DMS153 treated with DMSO at 0.1 percent for 48 hours (cell line): ENCODE results near the gene HNRNPUL2.
A peak's percentile ranks its signal among the peaks of the same experiment; 100 is the strongest.

Experiments
- DNase-seq: peaks from one replicate; lab custom pipeline; 2025; ENCODE audit not compliant: unreplicated experiment; lab: John Stamatoyannopoulos, UW

Gene HNRNPUL2

GRCh38 chr11:62727872-62728170 is 564 bp upstream of the HNRNPUL2 start:
- peak; percentile 95 for DNase-seq

- DNase-seq = no peak
These were observed 417 bp downstream of the HNRNPUL2 start for GRCh38 chr11:62726915-62727164.

- no peak for DNase-seq
These were observed 922 bp downstream of the HNRNPUL2 start for GRCh38 chr11:62726156-62726914.

GRCh38 chr11:62725646-62726045 is 1.6 kb downstream of the HNRNPUL2 start:
- no peak for DNase-seq

- no peak for DNase-seq
These were observed 3.1 kb downstream of the HNRNPUL2 start for GRCh38 chr11:62724171-62724570.

- no peak for DNase-seq
These were observed 5.3 kb downstream of the HNRNPUL2 start for GRCh38 chr11:62721994-62722393.

GRCh38 chr11:62719302-62719978 is 7.8 kb downstream of the HNRNPUL2 start:
- no peak for DNase-seq

GRCh38 chr11:62716816-62717215 is 10.4 kb downstream of the HNRNPUL2 start:
- DNase-seq = no peak

- DNase-seq = no peak
These were observed 11.1 kb downstream of the HNRNPUL2 start for GRCh38 chr11:62716206-62716605.

GRCh38 chr11:62715150-62716130 is 11.8 kb downstream of the HNRNPUL2 start:
- no peak for DNase-seq

- DNase-seq = no peak
These were observed 13.9 kb downstream of the HNRNPUL2 start for GRCh38 chr11:62713343-62713742.

GRCh38 chr11:62712861-62713260 is 14.4 kb downstream of the HNRNPUL2 start:
- DNase-seq = no peak

- no peak for DNase-seq
These were observed 14.9 kb downstream of the HNRNPUL2 start for GRCh38 chr11:62712276-62712812.

GRCh38 chr11:62710001-62710345 is 17.3 kb downstream of the HNRNPUL2 start:
- DNase-seq = no peak

GRCh38 chr11:62709247-62710000 is 17.8 kb downstream of the HNRNPUL2 start:
- peak; percentile 99 for DNase-seq

- peak; percentile 62 for DNase-seq
These were observed 18.5 kb downstream of the HNRNPUL2 start for GRCh38 chr11:62708793-62709192.

- DNase-seq = no peak
These were observed 18.9 kb downstream of the HNRNPUL2 start for GRCh38 chr11:62708392-62708791.

GRCh38 chr11:62707277-62707861 is 19.9 kb downstream of the HNRNPUL2 start, which contains the start of the genes BSCL2 and GNG3:
Gene BSCL2, minus strand, starts transcription at chr11:62707424. Its CDS starts 229 bp downstream, at chr11:62707195.
Gene GNG3, plus strand, starts transcription at chr11:62707676. Its CDS starts 620 bp downstream, at chr11:62708296.
- DNase-seq = peak; percentile 46

- DNase-seq = no peak
These were observed 20.4 kb downstream of the HNRNPUL2 start for GRCh38 chr11:62706850-62707247.
